Breast epithelium (tissue), 3 donors: Measurements from ENCODE around the gene SCAMP5.

Experiments used
- CTCF ChIP-seq, 3 donors: fragments of 450-650 bp; IDR thresholded peaks; one replicate each; pipeline ENCODE4 v1.5.1; 2016 to 2017; ENCODE audit warnings: antibody characterized with exemption in 3 of 3, mild to moderate bottlenecking in 3 of 3, moderate library complexity in 3 of 3
- POLR2A ChIP-seq: fragments of 450-650 bp; IDR thresholded peaks from one replicate; pipeline ENCODE4 v1.6.1; 2016; ENCODE audit warnings: antibody characterized with exemption, mild to moderate bottlenecking, moderate library complexity

- TF ChIP-seq CTCF (IDR thresholded peaks at IDR 0.05) (no peak), POLR2A (no peak)
Observed at GRCh38 chr15:74995182-74995778, at the start of gene SCAMP5.
